Aortic smooth muscle cell (primary cell): Measurements from ENCODE around the gene BCL6B. TPM values are rescaled to one million over a fixed set of nuclear protein-coding genes. Genes with fewer than 3 reads are reported as not detected.

Experiments
- total RNA-seq: library from RNA; depleted of rRNA; stranded (reverse); fragments of >200 nt; gene quantifications from 2 replicates; pipeline ENCODE4 v1.2.3, GENCODE V29; 2014

BCL6B gene, protein sequence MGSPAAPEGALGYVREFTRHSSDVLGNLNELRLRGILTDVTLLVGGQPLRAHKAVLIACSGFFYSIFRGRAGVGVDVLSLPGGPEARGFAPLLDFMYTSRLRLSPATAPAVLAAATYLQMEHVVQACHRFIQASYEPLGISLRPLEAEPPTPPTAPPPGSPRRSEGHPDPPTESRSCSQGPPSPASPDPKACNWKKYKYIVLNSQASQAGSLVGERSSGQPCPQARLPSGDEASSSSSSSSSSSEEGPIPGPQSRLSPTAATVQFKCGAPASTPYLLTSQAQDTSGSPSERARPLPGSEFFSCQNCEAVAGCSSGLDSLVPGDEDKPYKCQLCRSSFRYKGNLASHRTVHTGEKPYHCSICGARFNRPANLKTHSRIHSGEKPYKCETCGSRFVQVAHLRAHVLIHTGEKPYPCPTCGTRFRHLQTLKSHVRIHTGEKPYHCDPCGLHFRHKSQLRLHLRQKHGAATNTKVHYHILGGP
- total RNA-seq = 3.4 and 7.3 TPM in 2 replicates

DNA sequence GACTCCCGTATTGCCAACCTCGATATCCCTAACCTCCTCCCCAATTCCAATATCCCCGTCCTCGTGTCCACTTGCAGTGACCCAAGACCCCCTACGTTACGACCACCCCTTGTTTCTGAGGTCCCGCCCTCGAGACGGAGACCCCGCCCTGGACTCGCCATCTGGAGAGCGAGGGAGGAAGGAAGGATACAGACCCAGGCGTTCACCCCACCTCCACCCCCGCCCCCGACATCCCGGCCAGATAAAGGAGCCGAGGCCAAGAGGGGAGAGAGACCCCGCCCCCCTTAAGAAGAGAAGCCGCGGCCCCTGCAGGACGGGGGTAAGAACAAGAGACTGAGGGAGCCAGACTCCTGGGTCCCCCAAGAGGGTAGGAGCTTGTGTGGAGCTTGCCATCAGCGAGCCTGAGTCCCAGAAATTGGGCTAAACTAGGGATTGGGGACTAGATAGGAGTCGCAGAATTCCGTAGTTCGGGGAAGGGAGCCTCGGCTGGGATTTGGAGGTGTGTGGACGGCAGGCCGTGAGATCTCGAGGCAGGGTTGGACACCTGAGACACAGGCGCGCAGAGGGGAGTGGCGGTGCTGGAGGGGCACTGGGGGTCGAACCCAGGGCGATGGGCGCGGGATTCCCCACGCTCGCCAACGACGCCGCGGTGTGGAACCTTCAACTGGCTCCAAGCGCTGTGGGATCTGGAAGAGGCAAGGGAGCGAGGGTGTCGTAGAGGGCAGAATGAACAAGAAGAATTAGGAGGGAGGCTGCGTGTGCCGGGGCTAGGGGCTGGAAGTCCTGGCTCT, at the start of gene BCL6B:
BCL6B (plus strand) TSS at position 270 of the 791 bp plus-strand sequence. CDS start 622 bp downstream, outside the sequence.

DNA sequence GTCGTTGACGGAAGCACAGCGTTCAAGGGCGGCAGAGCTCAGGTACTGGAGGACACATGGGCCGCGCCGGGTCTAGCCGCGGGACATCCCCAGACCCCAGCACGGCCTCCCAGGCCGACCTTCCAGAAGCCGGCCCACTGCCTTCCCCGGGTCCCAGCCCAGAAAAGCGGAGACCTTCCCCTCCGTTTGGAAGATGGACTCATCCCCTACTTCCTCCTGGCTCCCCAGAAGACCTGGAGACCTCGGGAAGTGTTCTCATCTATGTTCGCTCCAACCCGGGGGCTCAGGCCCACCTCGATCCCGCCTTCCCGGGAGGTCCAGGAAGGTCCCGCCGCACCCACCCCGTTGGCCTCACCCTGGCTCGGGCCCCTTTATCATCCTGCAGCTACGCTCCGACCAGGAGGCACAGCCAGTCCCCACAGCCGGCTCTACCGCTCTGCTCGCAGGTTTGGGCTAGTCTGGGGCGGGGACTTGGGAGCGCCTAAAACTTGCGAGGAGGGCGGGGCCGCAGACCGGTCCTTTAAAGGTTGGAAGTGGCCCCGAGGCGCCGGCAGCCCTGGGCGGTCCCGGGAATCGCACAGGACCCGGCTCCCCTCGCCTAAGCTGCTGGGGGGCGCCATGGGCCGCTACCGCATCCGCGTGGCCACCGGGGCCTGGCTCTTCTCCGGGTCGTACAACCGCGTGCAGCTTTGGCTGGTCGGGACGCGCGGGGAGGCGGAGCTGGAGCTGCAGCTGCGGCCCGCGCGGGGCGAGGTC, 27.2 kb upstream of the BCL6B start, which contains the start of gene ALOX12:
ALOX12 (plus strand) TSS at position 550 of the 756 bp plus-strand sequence; CDS start at position 619, 69 bp downstream.

DNA sequence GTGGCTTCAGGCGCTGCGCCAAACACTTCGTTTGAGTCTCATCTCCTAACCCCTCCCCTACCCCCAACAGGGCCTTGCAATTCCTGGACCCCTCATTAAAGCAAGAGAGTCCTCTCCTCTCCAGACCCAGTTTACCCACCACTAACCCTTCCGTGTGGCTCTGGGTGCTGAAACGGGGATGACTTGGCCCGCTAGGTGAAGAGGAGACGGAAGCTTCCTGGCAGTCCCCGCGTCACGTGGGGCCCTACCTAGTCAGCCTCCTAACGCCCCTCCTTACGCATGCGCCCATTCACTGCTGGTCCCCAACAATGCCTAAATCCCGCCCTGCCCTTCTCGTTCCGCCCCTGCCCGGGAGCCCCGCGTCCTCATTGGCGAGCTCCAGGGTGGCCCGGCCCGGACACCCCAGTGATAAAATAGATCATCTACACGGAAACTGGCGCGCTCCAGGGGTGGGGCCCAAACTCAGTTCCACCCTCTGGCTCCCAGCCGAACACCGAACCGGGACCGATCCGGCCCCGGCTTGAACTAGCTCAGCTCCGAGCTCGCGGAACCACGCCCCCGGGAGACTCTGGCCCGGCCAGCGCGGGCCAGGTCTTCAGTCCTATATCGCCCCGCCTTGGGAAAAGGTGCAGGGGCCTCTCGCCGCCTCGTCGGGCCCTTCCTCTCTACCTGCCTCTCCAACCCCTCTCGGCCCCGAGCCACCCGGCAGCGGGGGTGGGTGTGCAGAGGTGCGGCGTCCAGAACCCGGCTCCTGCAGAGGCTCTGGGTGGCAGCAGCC, 12.9 kb downstream of the BCL6B start, which contains the start of gene SLC16A13:
SLC16A13 (plus strand) TSS at position 425 of the 778 bp plus-strand sequence. CDS start 368 bp downstream, outside the sequence.

DNA sequence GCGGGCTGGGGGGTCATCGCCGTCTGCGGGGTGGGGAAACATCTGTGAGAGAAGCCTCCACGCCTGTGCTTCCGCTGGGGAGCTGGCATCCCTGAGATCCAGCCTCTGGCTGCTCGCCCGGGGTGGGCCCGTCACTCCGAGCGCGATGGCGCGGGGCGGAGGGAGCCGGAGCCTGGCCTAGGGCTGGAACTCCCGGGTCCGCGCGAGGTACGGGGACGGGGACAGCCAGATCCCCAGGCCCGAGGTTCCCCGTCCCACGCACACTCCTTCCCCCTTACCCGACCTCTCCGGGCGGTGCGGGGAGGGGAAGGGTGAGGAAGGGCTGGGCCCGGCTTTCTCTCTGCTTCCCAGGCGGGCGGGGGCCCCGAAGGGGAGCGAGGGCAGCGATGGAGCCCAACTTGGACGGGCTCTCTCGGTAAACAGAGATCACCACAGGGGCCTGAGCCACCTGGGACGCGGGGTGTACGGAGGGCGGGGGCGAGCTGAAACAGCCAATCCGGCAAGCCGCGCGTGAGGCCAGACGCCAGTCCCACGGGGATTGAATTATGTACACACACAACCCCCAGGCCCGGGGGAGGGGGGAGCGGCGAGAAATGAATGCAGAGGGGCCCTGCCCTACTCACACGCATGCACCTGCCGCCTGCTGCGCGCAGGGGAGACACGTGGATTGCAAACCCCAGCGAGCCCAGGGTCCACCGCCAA, 20.8 kb downstream of the BCL6B start, which contains the start of gene SLC16A11:
SLC16A11 (minus strand) TSS at position 596 of the 702 bp plus-strand sequence; CDS start at position 17, 579 bp downstream.

Other genes with a start within 250 kb of the BCL6B start
- gene FBXO39, start 246.8 kb upstream of the BCL6B start, total RNA-seq = 0.37 and 0.40 TPM in 2 replicates
- gene TEKT1, start 191.3 kb upstream of the BCL6B start, total RNA-seq = not detected in 2 replicates
- not detected in 2 replicates for gene ALOX12, start 27.0 kb upstream of the BCL6B start, total RNA-seq
- 44.5 and 53.0 TPM in 2 replicates for gene RNASEK, start 10.4 kb upstream of the BCL6B start, total RNA-seq
- 0.12 and 0.13 TPM in 2 replicates for gene SLC16A13, start 13.0 kb downstream of the BCL6B start, total RNA-seq
- gene SLC16A11, start 21.0 kb downstream of the BCL6B start, total RNA-seq = not detected in 2 replicates
- gene CLEC10A, start 57.2 kb downstream of the BCL6B start, total RNA-seq = 0.19 TPM in 1 of 2 replicates, not detected in the other
- gene ASGR2, start 91.8 kb downstream of the BCL6B start, total RNA-seq = not detected in 2 replicates
- 0.66 and 0.68 TPM in 2 replicates for gene ASGR1, start 156.3 kb downstream of the BCL6B start, total RNA-seq
- gene DLG4, start 196.8 kb downstream of the BCL6B start, total RNA-seq = 15.0 and 16.0 TPM in 2 replicates
- 273 and 426 TPM in 2 replicates for gene ACADVL, start 196.9 kb downstream of the BCL6B start, total RNA-seq
- gene DVL2, start 211.5 kb downstream of the BCL6B start, total RNA-seq = 69.3 and 76.5 TPM in 2 replicates
- gene PHF23, start 216.4 kb downstream of the BCL6B start, total RNA-seq = 33.3 and 34.9 TPM in 2 replicates
- 172 and 209 TPM in 2 replicates for gene GABARAP, start 219.4 kb downstream of the BCL6B start, total RNA-seq
- gene CTDNEP1, start 228.7 kb downstream of the BCL6B start, total RNA-seq = 17.6 and 35.4 TPM in 2 replicates
- 29.7 and 35.6 TPM in 2 replicates for gene ELP5, start 229.2 kb downstream of the BCL6B start, total RNA-seq
- 3.5 and 8.2 TPM in 2 replicates for gene CLDN7, start 239.4 kb downstream of the BCL6B start, total RNA-seq